Measurements from ENCODE around the gene TAF1A.
A peak's percentile ranks its signal among the peaks of the same experiment; 100 is the strongest.
"Not testable (repeated sequence)": the region's sequence is repeated elsewhere in the genome, so short reads cannot be mapped to it uniquely, and the experiment has no call there.

TAF1A gene

GRCh38 chr1:222589462-222590302 lies at the start of gene TAF1A:
Gene TAF1A (minus strand): TSS chr1:222589933.
- DNase-seq: peak; percentile 88

GRCh38 chr1:222634180-222635013 lies 44.7 kb upstream of the TAF1A start:
- DNase-seq: peak; percentile 85

GRCh38 chr1:222632749-222633148 lies 43.0 kb upstream of the TAF1A start:
- DNase-seq: no peak

GRCh38 chr1:222631611-222632208 lies 42.0 kb upstream of the TAF1A start:
- no peak for DNase-seq

- DNase-seq: no peak
Observed at GRCh38 chr1:222629921-222630535, 40.3 kb upstream of the TAF1A start.

GRCh38 chr1:222627232-222627631 lies 37.5 kb upstream of the TAF1A start:
- DNase-seq: no peak

GRCh38 chr1:222624214-222624613 lies 34.5 kb upstream of the TAF1A start:
- DNase-seq: no peak

- no peak for DNase-seq
Observed at GRCh38 chr1:222623458-222623857, 33.7 kb upstream of the TAF1A start.

GRCh38 chr1:222622765-222623164 lies 33.0 kb upstream of the TAF1A start:
- DNase-seq: no peak

GRCh38 chr1:222620566-222620965 lies 30.8 kb upstream of the TAF1A start:
- DNase-seq: no peak

- peak; percentile 28 for DNase-seq
Observed at GRCh38 chr1:222618880-222619596, 29.3 kb upstream of the TAF1A start.

GRCh38 chr1:222618001-222618879 lies 28.5 kb upstream of the TAF1A start, which contains the start of gene MIA3:
Gene MIA3 (plus strand): TSS chr1:222618097. CDS start chr1:222618111, 14 bp downstream.
- DNase-seq: peak; percentile 32

GRCh38 chr1:222617367-222617951 lies 27.7 kb upstream of the TAF1A start:
- DNase-seq: peak; percentile 93

GRCh38 chr1:222616525-222616924 lies 26.8 kb upstream of the TAF1A start:
- DNase-seq: no peak

GRCh38 chr1:222613627-222614026 lies 23.9 kb upstream of the TAF1A start:
- no peak for DNase-seq

GRCh38 chr1:222610728-222611127 lies 21.0 kb upstream of the TAF1A start:
- no peak for DNase-seq

GRCh38 chr1:222609111-222609510 lies 19.4 kb upstream of the TAF1A start:
- DNase-seq: not testable (repeated sequence)

GRCh38 chr1:222606757-222607156 lies 17.0 kb upstream of the TAF1A start:
- no peak for DNase-seq

GRCh38 chr1:222601257-222601656 lies 11.5 kb upstream of the TAF1A start:
- DNase-seq: no peak

- DNase-seq: no peak
Observed at GRCh38 chr1:222600281-222600680, 10.5 kb upstream of the TAF1A start.

GRCh38 chr1:222596696-222597095 lies 7.0 kb upstream of the TAF1A start:
- DNase-seq: no peak

Data from activated CD4-positive, alpha-beta T cell treated with anti-CD3 and anti-CD28 coated beads, Interleukin-2, Interleukin-6, amounts not matched to agents 100 ng/mL and 50 ng/mL, durations not matched to agents 16 hours and 8 hours (primary cell).